Adipose tissue (tissue), 3 donors: ENCODE results near the gene EDC3. TPM values are rescaled to one million over a fixed set of nuclear protein-coding genes. Genes with fewer than 3 reads are reported as not detected.

Experiments
- H3K27ac ChIP-seq: one replicate; pipeline ENCODE4 v1.5.1; 2013; ENCODE audit warnings: low read depth, low read length
- WGBS, 3 donors: extraction: QIAGEN DNeasy Blood & Tissue Kit; methylation state at CpG; one replicate each; pipeline ENCODE4 v1.1.7; 2013; 5-methylcytosine and 5-hydroxymethylcytosine counted together
- polyA plus RNA-seq, 3 donors: library from polyadenylated mRNA; stranded (reverse); fragments of 200-250 nt; gene quantifications; one replicate each; pipeline ENCODE4 v1.2.3, GENCODE V29; 2013
- donor health status: healthy with polysubstance abuse.
- donor health status: Bipolar disorder and iron deficiency.
- donor health status: healthy.

The EDC3 gene
- polyA plus RNA-seq, 3 donors = 8.4 to 16.2 (median 13.4) TPM

- 72 to 76% (median 75%) methylated on average over 5 of the region's 5 CpGs for WGBS, 3 donors
- no peak overlapping the region for H3K27ac ChIP-seq
Measured at GRCh38 chr15:74716651-74717050, 20.8 kb upstream of the EDC3 start.

DNA sequence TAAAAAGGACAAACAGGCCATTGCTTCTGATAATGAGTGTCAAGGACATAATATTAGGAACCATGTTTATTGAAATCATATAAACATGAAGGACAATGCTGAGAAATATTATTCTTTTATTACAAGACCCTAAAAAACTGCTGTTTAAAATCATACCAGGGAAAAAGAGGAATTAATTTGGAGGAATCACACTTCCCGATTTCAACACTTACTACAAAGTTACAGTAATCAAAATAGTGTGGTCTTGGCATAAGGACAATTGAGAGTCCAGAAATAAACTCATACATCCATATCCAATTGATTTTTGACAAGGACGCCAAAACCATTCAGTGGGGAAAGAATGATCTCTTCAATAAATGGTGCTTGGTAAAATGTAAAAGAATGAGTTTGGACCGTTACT lies 16.5 kb upstream of the EDC3 start:
- 59 to 74% (median 63%) methylated on average over 3 of the region's 3 CpGs for WGBS, 3 donors
- H3K27ac ChIP-seq = no peak overlapping the region

- no peak overlapping the region for H3K27ac ChIP-seq
- WGBS, 3 donors = 50 to 60% (median 51%) methylated on average over 3 of the region's 3 CpGs
Measured at GRCh38 chr15:74710319-74711094, 14.7 kb upstream of the EDC3 start.

DNA sequence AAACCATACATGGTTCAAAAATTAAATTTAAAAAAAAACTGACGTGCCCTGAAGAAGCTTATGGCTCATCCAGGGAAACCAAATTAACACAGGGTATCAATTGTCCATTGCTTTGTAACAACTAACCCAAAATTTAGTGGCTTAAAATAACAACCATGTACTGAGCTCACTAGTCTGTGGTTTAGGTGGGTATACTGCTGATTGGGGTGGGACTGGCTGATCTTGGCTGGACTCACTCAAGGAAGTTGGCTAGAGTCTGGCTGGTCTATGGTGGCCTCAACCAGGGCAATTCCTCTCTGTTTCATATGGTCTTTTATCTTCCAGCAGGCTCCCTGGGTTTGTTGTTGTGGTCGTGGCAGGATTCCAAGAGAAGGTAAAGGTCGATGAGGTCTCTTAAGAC lies 14.1 kb upstream of the EDC3 start:
- WGBS, 3 donors = 52 to 68% (median 57%) methylated on average over 3 of the region's 3 CpGs

GRCh38 chr15:74709011-74709410 lies 13.2 kb upstream of the EDC3 start:
- WGBS, 3 donors = 29 to 82% (median 45%) methylated on average over 1 of the region's 1 CpG
- H3K27ac ChIP-seq = no peak overlapping the region

More for the DNA sequence above, 14.1 kb upstream of the EDC3 start:
- H3K27ac ChIP-seq = no peak overlapping the region

GRCh38 chr15:74696808-74697207 lies 984 bp upstream of the EDC3 start:
- 47 to 61% (median 49%) methylated on average over 2 of the region's 2 CpGs for WGBS, 3 donors
- no peak overlapping the region for H3K27ac ChIP-seq

- H3K27ac ChIP-seq = no peak overlapping the region
- WGBS, 3 donors = 2 to 6% (median 5%) methylated on average over 10 of the region's 10 CpGs
Measured at GRCh38 chr15:74696398-74696729, 540 bp upstream of the EDC3 start.

DNA sequence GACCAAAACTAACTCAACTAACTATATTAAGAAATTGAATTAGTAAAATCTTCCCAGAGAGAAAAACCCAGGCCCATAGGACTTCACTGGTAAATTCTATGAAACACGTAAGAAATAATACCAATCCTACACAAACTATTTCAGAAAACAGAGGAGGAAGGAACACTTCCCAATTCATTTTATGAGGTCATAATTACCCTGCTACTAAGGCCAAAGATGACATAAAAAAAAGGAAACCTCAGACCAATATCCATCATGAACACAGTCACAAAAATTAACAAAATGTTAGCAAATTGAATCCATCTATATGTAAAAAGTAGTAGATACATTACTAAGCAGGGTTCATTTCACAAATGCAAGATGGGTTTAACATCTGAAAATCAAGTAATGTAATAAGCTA lies 3.5 kb downstream of the EDC3 start:
- H3K27ac ChIP-seq = no peak overlapping the region
- WGBS, 3 donors = 83 to 95% (median 89%) methylated on average over 1 of the region's 1 CpG

DNA sequence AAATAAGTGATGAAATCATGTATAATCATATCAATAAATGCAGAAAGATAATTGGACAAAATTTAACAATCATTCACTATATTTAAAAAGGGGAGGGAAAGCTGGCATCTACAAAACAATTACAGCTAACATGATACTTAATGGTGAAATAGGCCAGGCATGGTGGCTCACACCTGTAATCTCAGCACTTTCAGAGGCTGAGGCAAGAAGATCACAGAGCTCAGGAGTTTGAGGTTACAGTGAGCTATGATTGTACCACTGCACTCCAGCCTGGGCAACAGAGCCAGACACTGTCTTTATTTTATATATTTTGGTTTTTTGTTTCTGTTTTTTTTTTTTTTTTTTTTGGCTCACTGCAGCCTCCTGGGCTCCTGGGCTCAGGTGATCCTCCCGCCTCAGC lies 12.1 kb downstream of the EDC3 start:
- no peak overlapping the region for H3K27ac ChIP-seq
- WGBS, 3 donors = 96 to 100% (median 100%) methylated on average over 1 of the region's 1 CpG

GRCh38 chr15:74682954-74683353 lies 12.9 kb downstream of the EDC3 start:
- H3K27ac ChIP-seq = no peak overlapping the region
- WGBS, 3 donors = 96 to 100% (median 97%) methylated on average over 3 of the region's 3 CpGs

DNA sequence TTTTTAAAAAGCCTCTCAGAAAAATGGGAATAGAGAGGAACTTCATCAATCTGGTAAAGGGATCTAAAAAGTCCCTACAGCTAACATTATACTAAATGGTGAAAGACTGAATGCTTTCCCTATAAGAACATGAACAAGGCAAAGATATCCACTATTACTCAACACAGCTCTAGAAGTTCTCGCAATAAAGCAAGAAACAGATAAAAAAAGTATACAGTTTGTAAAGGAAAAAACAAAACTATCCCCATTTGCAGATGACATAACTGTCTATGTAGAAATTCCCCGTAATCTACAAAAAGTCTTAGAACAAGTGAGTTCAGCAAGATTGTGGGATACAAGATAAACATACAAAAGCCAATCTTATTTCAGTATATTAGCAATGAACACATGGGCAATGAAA lies 15.4 kb downstream of the EDC3 start:
- WGBS, 3 donors = 79 to 95% (median 81%) methylated on average over 2 of the region's 2 CpGs
- H3K27ac ChIP-seq = no peak overlapping the region

- WGBS, 3 donors = 90 to 95% (median 90%) methylated on average over 7 of the region's 7 CpGs
Measured at GRCh38 chr15:74676801-74677200, 19.0 kb downstream of the EDC3 start.

DNA sequence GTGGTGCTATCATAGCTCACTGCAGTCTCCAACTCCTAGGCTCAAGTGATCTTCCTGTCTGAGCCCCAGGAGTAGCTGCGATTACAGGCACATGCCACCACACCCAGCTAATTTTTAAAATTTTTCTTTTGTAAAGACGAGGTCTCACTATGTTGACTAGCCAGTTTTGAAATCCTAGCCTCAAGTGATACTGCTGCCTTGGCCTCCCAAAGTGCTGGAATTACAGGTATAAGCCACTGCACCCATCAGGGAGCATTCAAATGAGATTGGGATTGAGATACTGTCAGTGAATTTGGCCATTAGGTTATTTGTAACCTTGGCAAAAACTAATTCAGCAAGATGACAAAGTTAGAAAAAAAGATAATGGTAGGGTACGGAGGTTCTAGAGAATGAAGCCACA lies 21.7 kb downstream of the EDC3 start:
- 86 to 92% (median 91%) methylated on average over 3 of the region's 3 CpGs for WGBS, 3 donors
- H3K27ac ChIP-seq = no peak overlapping the region

More at GRCh38 chr15:74676801-74677200, 19.0 kb downstream of the EDC3 start:
- no peak overlapping the region for H3K27ac ChIP-seq

GRCh38 chr15:74669627-74670026 lies 26.2 kb downstream of the EDC3 start:
- WGBS, 3 donors = 87 to 97% (median 95%) methylated on average over 4 of the region's 4 CpGs
- H3K27ac ChIP-seq = no peak overlapping the region

- H3K27ac ChIP-seq = no peak overlapping the region
- 75 to 86% (median 86%) methylated on average over 1 of the region's 1 CpG for WGBS, 3 donors
Measured at GRCh38 chr15:74667975-74668374, 27.8 kb downstream of the EDC3 start.

- H3K27ac ChIP-seq = no peak overlapping the region
- WGBS, 3 donors = 72 to 81% (median 73%) methylated on average over 2 of the region's 2 CpGs
Measured at GRCh38 chr15:74664670-74665069, 31.2 kb downstream of the EDC3 start.

DNA sequence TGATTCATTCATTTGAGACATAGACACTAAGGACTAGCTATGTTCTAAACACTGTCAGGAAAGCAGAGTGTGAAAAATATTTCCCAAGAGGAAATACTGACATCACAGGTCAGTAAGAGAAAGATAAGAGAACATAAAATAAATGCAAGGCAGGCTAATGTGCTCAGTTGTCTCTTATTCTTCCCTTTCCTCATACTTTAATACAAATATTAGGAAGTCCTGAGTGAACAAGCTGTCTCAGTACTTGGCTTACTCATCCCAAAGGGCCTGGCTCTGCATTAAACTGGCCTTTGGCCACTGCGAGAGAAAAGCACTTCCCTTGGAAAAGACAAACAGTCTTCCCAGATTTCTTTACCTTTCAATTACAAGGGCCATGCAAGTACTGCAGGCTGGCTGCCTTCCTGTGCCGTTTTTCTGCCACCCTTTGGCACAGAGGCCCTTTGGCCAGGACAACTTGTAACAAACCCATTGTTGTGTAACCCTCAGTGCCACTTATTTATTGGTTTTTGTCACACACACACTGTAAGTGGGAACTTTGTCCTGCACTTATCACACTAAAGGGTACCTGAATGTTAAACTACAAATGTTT lies 31.7 kb downstream of the EDC3 start:
- no peak overlapping the region for H3K27ac ChIP-seq
- 13 to 33% (median 23%) methylated on average over 2 of the region's 2 CpGs for WGBS, 3 donors

- no peak overlapping the region for H3K27ac ChIP-seq
- WGBS, 3 donors = 86 to 91% (median 87%) methylated on average over 8 of the region's 8 CpGs
Measured at GRCh38 chr15:74663303-74664027, 32.4 kb downstream of the EDC3 start.

DNA sequence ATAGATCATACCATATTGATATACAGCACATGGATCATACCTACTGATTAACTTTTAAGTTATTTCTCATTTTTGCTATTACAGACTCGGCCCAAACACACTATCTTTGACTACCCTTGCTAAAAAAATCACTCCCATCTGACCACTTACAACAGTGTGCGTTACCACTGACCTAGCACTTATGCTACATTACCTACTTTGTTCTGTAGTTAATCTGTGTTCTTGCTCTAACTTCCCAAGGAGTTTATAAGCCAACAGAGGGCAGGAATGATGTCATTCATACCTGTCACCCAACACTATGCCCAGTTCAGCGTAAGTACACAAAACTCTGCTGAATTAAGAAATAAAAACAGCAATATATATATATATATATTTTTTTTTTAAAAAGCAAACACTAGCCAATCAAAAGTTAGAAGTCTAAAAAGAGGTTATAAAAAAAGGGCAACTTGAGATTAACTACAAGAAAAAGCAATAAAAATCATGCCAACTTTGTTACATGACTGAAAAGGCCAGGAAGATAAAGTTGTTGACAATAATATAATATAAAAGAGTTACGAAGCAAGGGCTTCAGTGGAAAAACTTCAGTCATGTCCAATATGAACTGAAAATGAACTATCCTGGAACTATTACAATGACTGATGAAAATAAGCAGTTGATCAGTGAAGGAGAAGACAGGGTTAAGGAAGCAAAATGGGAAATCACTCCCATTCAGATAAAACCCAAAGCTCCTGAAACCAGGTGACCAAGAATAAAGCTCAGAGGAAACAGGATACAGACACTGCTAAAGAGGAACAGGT lies 33.6 kb downstream of the EDC3 start:
- no peak overlapping the region for H3K27ac ChIP-seq
- 54 to 92% (median 85%) methylated on average over 4 of the region's 4 CpGs for WGBS, 3 donors
